GM18498 (cell line): ENCODE data around the gene GABPB2.

Experiments used
- ATAC-seq: cut with Tn5 transposase; IDR thresholded peaks from one replicate; pipeline ENCODE4 v1.9.1; 2021; ENCODE audit warnings: mild to moderate bottlenecking, moderate library complexity; ENCODE audit not compliant: unreplicated experiment

GABPB2 gene

GRCh38 chr1:151158326-151158725 lies 87.8 kb downstream of the GABPB2 start:
- no peak for ATAC-seq

- no peak for ATAC-seq
Measured at GRCh38 chr1:151158751-151159251, 88.2 kb downstream of the GABPB2 start.

- no peak for ATAC-seq
Measured at GRCh38 chr1:151159373-151159772, 88.8 kb downstream of the GABPB2 start.

GRCh38 chr1:151164732-151165280 lies 94.2 kb downstream of the GABPB2 start:
- no peak for ATAC-seq

- ATAC-seq, result no peak
Measured at GRCh38 chr1:151165281-151165737, 94.7 kb downstream of the GABPB2 start.

GRCh38 chr1:151165738-151166504 lies 95.4 kb downstream of the GABPB2 start, which contains the start of the genes LYSMD1 and SCNM1:
TSS of gene LYSMD1 (minus strand) at chr1:151165902. CDS start at chr1:151165258, 644 bp downstream.
TSS of gene SCNM1 (plus strand) at chr1:151166144. CDS start at chr1:151166153, 9 bp downstream.
- ATAC-seq, result peak; percentile 91

GRCh38 chr1:151166505-151166956 lies 96.0 kb downstream of the GABPB2 start:
- no peak for ATAC-seq

- ATAC-seq, result no peak
Measured at GRCh38 chr1:151167116-151167515, 96.6 kb downstream of the GABPB2 start.

GRCh38 chr1:151171190-151171589 lies 100.6 kb downstream of the GABPB2 start:
- ATAC-seq, result no peak
